CD14-positive monocyte (primary cell): Measurements from ENCODE around the gene FERMT2. TPM values are rescaled to one million over a fixed set of nuclear protein-coding genes. Genes with fewer than 3 reads are reported as not detected.

Experiments used
- DNase-seq, 3 donors: peaks; one replicate each; pipeline ENCODE4 v3.0.0-alpha.2; 2011 to 2022
- H2AFZ ChIP-seq: 2 replicates; pipeline ENCODE4 v1.6.0; 2012; ENCODE audit warnings: mild to moderate bottlenecking, low read depth, low read length, inconsistent platforms; ENCODE audit not compliant: insufficient read depth, poor library complexity, severe bottlenecking
- H3K27ac ChIP-seq, 2 donors: 1 replicate in 1 of 2; 2 replicates in 1 of 2; pipeline ENCODE4 v1.5.1; 2012 to 2013; ENCODE audit warnings: low read length in 2 of 2, control low read depth in 1 of 2, inconsistent platforms in 1 of 2, low read depth in 1 of 2, mild to moderate bottlenecking in 1 of 2
- H3K27me3 ChIP-seq, 2 donors: one replicate each; pipeline versions ENCODE4 v1.6.0 to v1.6.1; 2011 to 2013; ENCODE audit warnings: low read length in 2 of 2; ENCODE audit not compliant: control insufficient read depth in 2 of 2, insufficient read depth in 2 of 2
- H3K36me3 ChIP-seq, 2 donors: replicated peaks in 1 of 2; 1 replicate in 1 of 2; 2 replicates in 1 of 2; pipeline versions ENCODE4 v1.5.1 to v1.6.1; 2012 to 2013; ENCODE audit warnings: low read length in 2 of 2, control low read depth in 1 of 2, inconsistent platforms in 1 of 2, mild to moderate bottlenecking in 1 of 2; ENCODE audit not compliant: insufficient read depth in 2 of 2, control insufficient read depth in 1 of 2
- H3K4me1 ChIP-seq, 2 donors: 1 replicate in 1 of 2; 2 replicates in 1 of 2; pipeline versions ENCODE4 v1.5.1 to v1.6.1; 2012 to 2013; ENCODE audit warnings: low read length in 2 of 2, control low read depth in 1 of 2, inconsistent platforms in 1 of 2, mild to moderate bottlenecking in 1 of 2, moderate library complexity in 1 of 2; ENCODE audit not compliant: insufficient read depth in 2 of 2, control insufficient read depth in 1 of 2
- H3K4me2 ChIP-seq: replicated peaks from 2 replicates; pipeline ENCODE3; 2012; ENCODE audit warnings: low read length, moderate library complexity, mild to moderate bottlenecking; ENCODE audit not compliant: poor library complexity, severe bottlenecking; ENCODE audit errors: extremely low read depth
- H3K4me3 ChIP-seq, 3 experiments: fragments of 200-600 bp in 1 of 3; sonication (generic) in 1 of 3; replicated peaks in 1 of 3; 1 replicate in 2 of 3; 2 replicates in 1 of 3; pipeline ENCODE4 v1.5.1; 2011 to 2013; ENCODE audit warnings: low read length in 3 of 3, mild to moderate bottlenecking in 3 of 3, control low read depth in 2 of 3, low read depth in 2 of 3, inconsistent platforms in 1 of 3, moderate library complexity in 1 of 3
- H3K79me2 ChIP-seq: 2 replicates; pipeline ENCODE4 v1.6.0; 2012; ENCODE audit warnings: mild to moderate bottlenecking, control low read depth, inconsistent platforms, low read length, moderate library complexity; ENCODE audit not compliant: insufficient read depth
- H3K9ac ChIP-seq: 2 replicates; pipeline ENCODE4 v1.6.0; 2017; ENCODE audit warnings: low read length, mild to moderate bottlenecking; ENCODE audit not compliant: insufficient read depth, poor library complexity, severe bottlenecking
- H3K9me3 ChIP-seq, 2 donors: replicated peaks in 1 of 2; 1 replicate in 1 of 2; 2 replicates in 1 of 2; pipeline versions ENCODE4 v1.5.1 to v1.6.1; 2012 to 2013; ENCODE audit warnings: low read length in 2 of 2, control low read depth in 1 of 2; ENCODE audit not compliant: control insufficient read depth in 1 of 2, insufficient read depth in 1 of 2
- H4K20me1 ChIP-seq: 2 replicates; pipeline ENCODE4 v1.6.0; 2012; ENCODE audit warnings: mild to moderate bottlenecking, low read length, control low read depth, moderate library complexity; ENCODE audit not compliant: insufficient read depth
- H3K27ac Mint-ChIP-seq, 7 donors: one replicate each; pipeline ENCODE4 v1.8.0; 2020; ENCODE audit warnings: mild to moderate bottlenecking in 7 of 7, mixed read lengths in 7 of 7, moderate library complexity in 6 of 7, inconsistent platforms in 2 of 7
- H3K27me3 Mint-ChIP-seq, 3 donors: one replicate each; pipeline ENCODE4 v1.8.0; 2021 to 2022; ENCODE audit warnings: low read depth in 3 of 3, mild to moderate bottlenecking in 3 of 3, mixed read lengths in 3 of 3, moderate library complexity in 3 of 3, inconsistent platforms in 1 of 3
- H3K36me3 Mint-ChIP-seq, 2 donors: one replicate each; pipeline ENCODE4 v1.8.0; 2020; ENCODE audit warnings: mixed read lengths in 2 of 2, inconsistent platforms in 1 of 2, mild to moderate bottlenecking in 1 of 2
- H3K4me1 Mint-ChIP-seq: one replicate; pipeline ENCODE4 v1.8.0; 2020; ENCODE audit warnings: mild to moderate bottlenecking, mixed read lengths
- H3K4me3 Mint-ChIP-seq, 2 donors: one replicate each; pipeline ENCODE4 v1.8.0; 2020; ENCODE audit warnings: mild to moderate bottlenecking in 2 of 2, mixed read lengths in 2 of 2, moderate library complexity in 1 of 2
- H3K9me3 Mint-ChIP-seq, 7 donors: one replicate each; pipeline ENCODE4 v1.8.0; 2020 to 2022; ENCODE audit warnings: mixed read lengths in 7 of 7, mild to moderate bottlenecking in 6 of 7, moderate library complexity in 6 of 7, inconsistent platforms in 2 of 7
- CTCF ChIP-seq: fragments of 200-600 bp; IDR thresholded peaks from one replicate; pipeline ENCODE4 v1.8.0; 2022; ENCODE audit warnings: antibody characterized with exemption, mild to moderate bottlenecking
- WGBS: methylation state at CpG from one replicate; pipeline ENCODE4 v1.1.5; 2013; ENCODE audit warnings: missing lambda C conversion rate; ENCODE audit not compliant: insufficient coverage; 5-methylcytosine and 5-hydroxymethylcytosine counted together
- intact Hi-C, 2 donors: fragments of 100-400 bp; cut with micrococcal nuclease; formaldehyde crosslinking; loops; one replicate each; pipeline versions ENCODE4 v1.15.0 to v1.15.1; 2023
- polyA plus RNA-seq, 3 donors: library from polyadenylated mRNA; depleted of rRNA in 1 of 3; unstranded in 2 of 3; stranded (reverse) in 1 of 3; fragments of 300-500 nt in 2 of 3; fragments of >200 nt in 1 of 3; fragmentation: Illumina TruSeq in 2 of 3; gene quantifications; 1 replicate in 2 of 3; 2 replicates in 1 of 3; pipeline ENCODE4 v1.2.3, GENCODE V29; 2012 to 2021

Gene FERMT2
- polyA plus RNA-seq, 3 donors, result not detected

- no peak for DNase-seq
- H2AFZ ChIP-seq, result no peak overlapping the region
- H3K27me3 Mint-ChIP-seq, result peaks cover 0 to 6% (median 5%) of the 10 kb centered on the region in 3 donors
- H4K20me1 ChIP-seq, result no peaks in the 10 kb centered on the region
- WGBS, result no CpG with 5 or more reads among the region's 2 CpGs
- no peak overlapping the region for H3K27ac Mint-ChIP-seq
- no peak overlapping the region for H3K27ac ChIP-seq
- H3K4me3 ChIP-seq, result no peak overlapping the region
- H3K9me3 ChIP-seq, result no peaks in the 10 kb centered on the region
- H3K4me3 Mint-ChIP-seq, result no peak overlapping the region
- intact Hi-C loops, result no loop called here
- H3K4me1 Mint-ChIP-seq, result no peaks in the 10 kb centered on the region
- no peak overlapping the region for H3K9ac ChIP-seq
- TF ChIP-seq CTCF, result no peak
- peaks cover 0 to 2% (median 0%) of the 10 kb centered on the region in 7 donors for H3K9me3 Mint-ChIP-seq
- H3K4me2 ChIP-seq, result no peak overlapping the region
- no peaks in the 10 kb centered on the region for H3K79me2 ChIP-seq
- no peaks in the 10 kb centered on the region for H3K4me1 ChIP-seq
- H3K36me3 ChIP-seq, result no peaks in the 10 kb centered on the region
- H3K36me3 Mint-ChIP-seq, result no peaks in the 10 kb centered on the region
- H3K27me3 ChIP-seq, result peaks cover 0 to 2% of the 10 kb centered on the region in 2 donors
Observed at GRCh38 chr14:52934762-52935161, 16.1 kb downstream of the FERMT2 start.

GRCh38 chr14:52929192-52929807 is 21.6 kb downstream of the FERMT2 start:
- Histone ChIP-seq H4K20me1 (no peaks in the 10 kb centered on the region), H3K4me2 (no peak overlapping the region), H3K79me2 (no peaks in the 10 kb centered on the region), H3K36me3 (no peaks in the 10 kb centered on the region), H3K4me1 (no peaks in the 10 kb centered on the region), H3K4me3 (no peak overlapping the region), H2AFZ (no peak overlapping the region), H3K9me3 (no peaks in the 10 kb centered on the region), H3K27me3 (no peaks in the 10 kb centered on the region), H3K9ac (no peak overlapping the region), H3K27ac (no peak overlapping the region)
- peaks cover 0 to 2% (median 1%) of the 10 kb centered on the region in 3 donors for H3K27me3 Mint-ChIP-seq
- no peak for TF ChIP-seq CTCF
- H3K4me3 Mint-ChIP-seq, result no peak overlapping the region
- H3K4me1 Mint-ChIP-seq, result no peaks in the 10 kb centered on the region
- peaks cover 0 to 1% (median 0%) of the 10 kb centered on the region in 7 donors for H3K9me3 Mint-ChIP-seq
- intact Hi-C loops, result no loop called here
- no peak overlapping the region for H3K27ac Mint-ChIP-seq
- H3K36me3 Mint-ChIP-seq, result no peaks in the 10 kb centered on the region
- DNase-seq, result no peak
- 96% methylated on average over 4 of the region's 4 CpGs for WGBS
